Nephron progenitor cell (in vitro differentiated cells): Measurements from ENCODE around the gene BCL11A.

ENCODE experiments used
- DNase-seq: peaks from one replicate; pipeline ENCODE4 v3.0.0; 2021
- H3K27ac Mint-ChIP-seq: 2 replicates; pipeline ENCODE4 v1.8.0; 2021; ENCODE audit warnings: mild to moderate bottlenecking, moderate library complexity, mixed read lengths
- H3K27me3 Mint-ChIP-seq: 2 replicates; pipeline ENCODE4 v1.8.0; 2021; ENCODE audit warnings: mild to moderate bottlenecking, low read depth, mixed read lengths; ENCODE audit not compliant: poor library complexity
- H3K36me3 Mint-ChIP-seq: 2 replicates; pipeline ENCODE4 v1.8.0; 2021; ENCODE audit warnings: low read depth, mixed read lengths
- H3K4me1 Mint-ChIP-seq: 2 replicates; pipeline ENCODE4 v1.8.0; 2021; ENCODE audit warnings: mixed read lengths
- H3K4me3 Mint-ChIP-seq: 2 replicates; pipeline ENCODE4 v1.8.0; 2021; ENCODE audit warnings: mild to moderate bottlenecking, moderate library complexity, mixed read lengths
- H3K9me3 Mint-ChIP-seq: 2 replicates; pipeline ENCODE4 v1.8.0; 2021; ENCODE audit warnings: mild to moderate bottlenecking, moderate library complexity, mixed read lengths
- CTCF ChIP-seq: fragments of 200-600 bp; sonication (generic); IDR thresholded peaks from 2 replicates; pipeline ENCODE4 v1.5.0; 2021; ENCODE audit warnings: antibody characterized with exemption

The BCL11A gene

GRCh38 chr2:60525899-60526298, 27.6 kb downstream of the BCL11A start:
- no peak for TF ChIP-seq CTCF
- no peak for DNase-seq
- Mint-ChIP-seq H3K9me3 (no peaks in the 10 kb centered on the region), H3K4me3 (no peak overlapping the region), H3K27ac (no peak overlapping the region), H3K4me1 (peaks cover 68% of the 10 kb centered on the region), H3K27me3 (peaks cover 21% of the 10 kb centered on the region), H3K36me3 (no peaks in the 10 kb centered on the region)

- no peaks in the 10 kb centered on the region for H3K36me3 Mint-ChIP-seq
- peaks cover 62% of the 10 kb centered on the region for H3K4me1 Mint-ChIP-seq
- no peak for DNase-seq
- peaks cover 13% of the 10 kb centered on the region for H3K27me3 Mint-ChIP-seq
- no peak overlapping the region for H3K4me3 Mint-ChIP-seq
- H3K27ac Mint-ChIP-seq = no peak overlapping the region
- no peak for TF ChIP-seq CTCF
- no peaks in the 10 kb centered on the region for H3K9me3 Mint-ChIP-seq
These were observed 28.6 kb downstream of the BCL11A start for GRCh38 chr2:60524874-60525273.

GRCh38 chr2:60523963-60524362, 29.5 kb downstream of the BCL11A start:
- Mint-ChIP-seq H3K9me3 (no peaks in the 10 kb centered on the region), H3K27ac (no peak overlapping the region), H3K36me3 (no peaks in the 10 kb centered on the region), H3K27me3 (peaks cover 9% of the 10 kb centered on the region), H3K4me3 (no peak overlapping the region), H3K4me1 (peaks cover 53% of the 10 kb centered on the region)
- DNase-seq = no peak
- TF ChIP-seq CTCF = no peak

- no peak overlapping the region for H3K4me3 Mint-ChIP-seq
- peaks cover 9% of the 10 kb centered on the region for H3K27me3 Mint-ChIP-seq
- H3K9me3 Mint-ChIP-seq = no peaks in the 10 kb centered on the region
- no peak for DNase-seq
- H3K4me1 Mint-ChIP-seq = peaks cover 38% of the 10 kb centered on the region
- TF ChIP-seq CTCF = no peak
- no peak overlapping the region for H3K27ac Mint-ChIP-seq
- peaks cover 5% of the 10 kb centered on the region for H3K36me3 Mint-ChIP-seq
These were observed 31.0 kb downstream of the BCL11A start for GRCh38 chr2:60522462-60522861.

- peaks cover 5% of the 10 kb centered on the region for H3K36me3 Mint-ChIP-seq
- H3K9me3 Mint-ChIP-seq = no peaks in the 10 kb centered on the region
- no peak for TF ChIP-seq CTCF
- DNase-seq = no peak
- peaks cover 9% of the 10 kb centered on the region for H3K27me3 Mint-ChIP-seq
- peak overlapping the region; percentile 2 for H3K27ac Mint-ChIP-seq
- H3K4me3 Mint-ChIP-seq = no peak overlapping the region
- H3K4me1 Mint-ChIP-seq = peaks cover 34% of the 10 kb centered on the region
These were observed 31.8 kb downstream of the BCL11A start for GRCh38 chr2:60521626-60522025.

GRCh38 chr2:60520917-60521539, 32.4 kb downstream of the BCL11A start:
- Mint-ChIP-seq H3K27ac (no peak overlapping the region), H3K27me3 (peaks cover 6% of the 10 kb centered on the region), H3K4me1 (peaks cover 35% of the 10 kb centered on the region), H3K4me3 (no peak overlapping the region), H3K9me3 (no peaks in the 10 kb centered on the region), H3K36me3 (peaks cover 5% of the 10 kb centered on the region)
- TF ChIP-seq CTCF = no peak
- no peak for DNase-seq
